Measurements from ENCODE around the gene LCN2.

DNA sequence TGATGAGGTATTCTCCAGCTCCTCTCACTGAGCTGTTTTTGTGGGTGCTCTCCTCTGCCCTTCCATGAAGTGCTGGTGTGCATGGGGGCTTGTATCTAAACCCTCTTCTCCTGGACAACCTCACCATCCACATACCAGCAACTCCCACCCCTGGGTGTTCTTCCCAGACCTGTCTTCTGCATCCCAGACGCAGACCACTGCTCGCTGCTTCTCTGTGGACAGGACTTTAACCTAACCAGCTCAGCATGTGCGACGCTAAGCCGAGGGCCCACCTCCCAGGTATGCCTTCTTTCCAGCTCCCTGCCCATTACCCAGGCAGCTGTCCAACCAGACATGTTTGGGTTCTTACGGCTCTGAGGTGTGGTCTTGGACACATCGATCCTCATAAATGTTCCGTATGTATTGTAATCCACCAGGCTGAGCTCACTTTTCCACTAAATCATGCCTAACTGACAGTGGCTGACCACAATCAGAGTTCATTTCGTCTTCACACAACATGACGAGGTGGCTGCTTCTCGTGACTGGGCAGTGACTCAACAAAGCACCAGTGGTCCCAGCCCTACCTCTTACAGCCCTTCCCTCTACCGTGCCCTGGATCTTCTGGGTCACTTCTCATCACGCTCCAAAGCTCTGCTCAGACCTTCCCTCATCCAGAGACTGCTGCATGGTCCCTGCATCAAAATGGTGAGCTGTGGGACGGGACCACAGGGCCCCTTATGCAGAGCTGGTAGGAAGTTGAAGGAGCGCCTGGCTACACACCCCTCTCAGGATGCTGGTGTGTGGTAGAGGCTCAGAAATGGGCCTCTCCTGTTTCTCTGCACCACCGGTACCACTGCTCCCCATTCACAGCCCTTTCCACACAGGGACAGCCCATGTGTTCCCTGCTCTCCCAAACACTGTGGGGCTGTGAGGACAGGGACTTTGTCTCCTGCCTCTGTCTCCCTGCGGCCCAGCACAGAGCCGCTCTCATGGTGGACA is 12.1 kb upstream of the LCN2 start:
- TF ChIP-seq, protein P1, sequence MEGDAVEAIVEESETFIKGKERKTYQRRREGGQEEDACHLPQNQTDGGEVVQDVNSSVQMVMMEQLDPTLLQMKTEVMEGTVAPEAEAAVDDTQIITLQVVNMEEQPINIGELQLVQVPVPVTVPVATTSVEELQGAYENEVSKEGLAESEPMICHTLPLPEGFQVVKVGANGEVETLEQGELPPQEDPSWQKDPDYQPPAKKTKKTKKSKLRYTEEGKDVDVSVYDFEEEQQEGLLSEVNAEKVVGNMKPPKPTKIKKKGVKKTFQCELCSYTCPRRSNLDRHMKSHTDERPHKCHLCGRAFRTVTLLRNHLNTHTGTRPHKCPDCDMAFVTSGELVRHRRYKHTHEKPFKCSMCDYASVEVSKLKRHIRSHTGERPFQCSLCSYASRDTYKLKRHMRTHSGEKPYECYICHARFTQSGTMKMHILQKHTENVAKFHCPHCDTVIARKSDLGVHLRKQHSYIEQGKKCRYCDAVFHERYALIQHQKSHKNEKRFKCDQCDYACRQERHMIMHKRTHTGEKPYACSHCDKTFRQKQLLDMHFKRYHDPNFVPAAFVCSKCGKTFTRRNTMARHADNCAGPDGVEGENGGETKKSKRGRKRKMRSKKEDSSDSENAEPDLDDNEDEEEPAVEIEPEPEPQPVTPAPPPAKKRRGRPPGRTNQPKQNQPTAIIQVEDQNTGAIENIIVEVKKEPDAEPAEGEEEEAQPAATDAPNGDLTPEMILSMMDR (IDR thresholded peaks at IDR 0.05), result no peak
- no peak for TF ChIP-seq ZFX (IDR thresholded peaks at IDR 0.05; ENCODE audit: borderline replicate concordance)

Data from 22Rv1 (cell line).